ENCODE results near the gene ATG10. TPM values are rescaled to one million over a fixed set of nuclear protein-coding genes. Genes with fewer than 3 reads are reported as not detected.

Gene ATG10
- total RNA-seq, 1 experiment from 2014 or later: 7.6 TPM

- peaks cover 7 to 14% of the 10 kb centered on the region in 2 experiments; a peak in 3 of 4 replicates for H3K4me1 Mint-ChIP-seq
- no peak overlapping the region for H2BK20ac ChIP-seq (ENCODE audit: low read depth, low read length, poor library complexity, severe bottlenecking)
- TF ChIP-seq CTCF (conservative IDR thresholded peaks at IDR 0.05): no peak
These were observed 177.6 kb downstream of the ATG10 start for GRCh38 chr5:82149434-82149833.

More at GRCh38 chr5:82149434-82149833, 177.6 kb downstream of the ATG10 start:
- Histone ChIP-seq H4K91ac (ENCODE audit: insufficient read length, low read depth, low read length) (no peak overlapping the region), H4K5ac (ENCODE audit: insufficient read length, low read depth, low read length) (no peak overlapping the region), H3K4me1 (ENCODE audit: insufficient read depth, low read length) (no peaks in the 10 kb centered on the region; the same call in 1 of the 2 replicates), H3K27me3 (ENCODE audit: insufficient read depth, low read length) (no peaks in the 10 kb centered on the region), H3K4me2 (ENCODE audit: insufficient read depth, insufficient read length, low read length) (no peak overlapping the region), H4K20me1 (ENCODE audit: control insufficient read depth, insufficient read depth, insufficient read length) (no peaks in the 10 kb centered on the region), H3K79me2 (ENCODE audit: insufficient read depth, low read length) (no peaks in the 10 kb centered on the region), H3K9ac (ENCODE audit: extremely low read depth, insufficient read length, low read length) (no peak overlapping the region), H3K56ac (ENCODE audit: insufficient read length, low read depth, low read length) (no peak overlapping the region), H3K23me2 (ENCODE audit: insufficient read length, low read depth, low read length, poor library complexity, severe bottlenecking) (no peaks in the 10 kb centered on the region), H2BK5ac (ENCODE audit: insufficient read length, low read length) (no peak overlapping the region), H2BK12ac (ENCODE audit: insufficient read length, low read depth, low read length) (no peak overlapping the region), H3K18ac (ENCODE audit: insufficient read length, low read depth, low read length) (no peak overlapping the region), H2BK120ac (ENCODE audit: low read depth, low read length, poor library complexity, severe bottlenecking) (no peak overlapping the region), H3T11ph (ENCODE audit: low read length) (no peak overlapping the region), H4K8ac (replicated peaks; ENCODE audit: insufficient read length, low read depth, low read length) (no peak overlapping the region), H2BK15ac (ENCODE audit: low read depth, low read length) (no peak overlapping the region), H3K4ac (ENCODE audit: low read depth, low read length) (no peak overlapping the region), H2AK5ac (ENCODE audit: insufficient read length, low read length) (no peak overlapping the region), H3K27ac (ENCODE audit: insufficient read length, low read depth, low read length) (no peak overlapping the region), H3K14ac (ENCODE audit: insufficient read depth, low read length) (no peak overlapping the region), H3K23ac (ENCODE audit: insufficient read length, low read depth, low read length) (no peak overlapping the region), H3K9me3 (ENCODE audit: control insufficient read depth, low read depth, low read length) (no peaks in the 10 kb centered on the region), H3K79me1 (ENCODE audit: insufficient read depth, low read depth, low read length, poor library complexity, severe bottlenecking) (no peaks in the 10 kb centered on the region), H2AFZ (ENCODE audit: low read length) (no peak overlapping the region)
- Mint-ChIP-seq H3K4me3 (no peak overlapping the region), H3K27me3 (ENCODE audit: low read depth) (no peaks in the 10 kb centered on the region), H3K36me3 (ENCODE audit: insufficient read depth in 1 of 3, low read depth in 3 of 3) (no peaks in the 10 kb centered on the region), H3K9me3 (no peaks in the 10 kb centered on the region), H3K27ac (no peak overlapping the region)
- DNase-seq: no peak

All from H9 (cell line).